GM10266 (cell line): ENCODE results near the gene RABGAP1.

Experiments used
- DNase-seq: peaks from one replicate; pipeline ENCODE4 v3.0.0; 2012; ENCODE audit errors: extremely low spot score
- TF ChIP-seq, protein P1 (sequence below): IDR thresholded peaks from 2 replicates; pipeline ENCODE4 v1.5.1; 2012; ENCODE audit warnings: mild to moderate bottlenecking, low read depth; ENCODE audit not compliant: control insufficient read depth, insufficient read depth; ENCODE audit errors: missing control alignments

The RABGAP1 gene

DNA sequence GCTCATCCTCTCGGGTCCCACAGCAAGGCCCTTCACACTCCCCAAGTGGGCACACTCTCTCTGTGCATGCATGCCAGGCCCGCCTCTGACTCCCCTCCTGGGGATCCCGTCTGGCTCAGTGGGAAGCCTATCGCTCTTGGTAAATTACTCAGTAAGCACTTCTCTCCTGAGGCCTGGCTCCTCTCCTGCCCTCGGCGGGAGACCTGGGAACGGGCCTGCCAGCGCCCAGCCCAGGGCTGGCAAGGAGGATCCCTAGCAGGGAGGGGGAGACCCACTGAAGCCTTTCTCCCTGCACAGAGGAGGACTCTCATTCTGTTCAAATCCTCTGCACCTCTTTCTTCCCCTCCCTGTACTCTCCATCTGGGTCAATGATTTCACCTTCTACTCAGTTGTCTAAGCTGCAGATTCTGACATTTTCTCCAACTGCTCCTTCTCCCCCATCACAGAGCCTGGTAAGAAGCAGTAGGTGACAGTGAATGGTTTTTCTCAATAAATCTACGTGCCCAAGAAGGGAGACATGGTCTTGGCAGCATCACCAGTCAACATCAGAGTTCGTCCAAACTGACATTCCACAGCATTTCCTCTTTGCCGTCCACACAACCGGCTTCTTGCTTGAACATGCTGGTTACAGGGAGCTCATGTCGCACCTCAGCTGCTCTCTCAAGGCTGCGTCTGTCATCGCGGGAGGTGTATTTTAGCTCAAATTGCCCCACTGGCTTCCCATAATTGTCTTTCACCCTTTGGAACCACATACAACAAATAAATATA is 174.5 kb downstream of the RABGAP1 start:
- TF ChIP-seq, protein P1, sequence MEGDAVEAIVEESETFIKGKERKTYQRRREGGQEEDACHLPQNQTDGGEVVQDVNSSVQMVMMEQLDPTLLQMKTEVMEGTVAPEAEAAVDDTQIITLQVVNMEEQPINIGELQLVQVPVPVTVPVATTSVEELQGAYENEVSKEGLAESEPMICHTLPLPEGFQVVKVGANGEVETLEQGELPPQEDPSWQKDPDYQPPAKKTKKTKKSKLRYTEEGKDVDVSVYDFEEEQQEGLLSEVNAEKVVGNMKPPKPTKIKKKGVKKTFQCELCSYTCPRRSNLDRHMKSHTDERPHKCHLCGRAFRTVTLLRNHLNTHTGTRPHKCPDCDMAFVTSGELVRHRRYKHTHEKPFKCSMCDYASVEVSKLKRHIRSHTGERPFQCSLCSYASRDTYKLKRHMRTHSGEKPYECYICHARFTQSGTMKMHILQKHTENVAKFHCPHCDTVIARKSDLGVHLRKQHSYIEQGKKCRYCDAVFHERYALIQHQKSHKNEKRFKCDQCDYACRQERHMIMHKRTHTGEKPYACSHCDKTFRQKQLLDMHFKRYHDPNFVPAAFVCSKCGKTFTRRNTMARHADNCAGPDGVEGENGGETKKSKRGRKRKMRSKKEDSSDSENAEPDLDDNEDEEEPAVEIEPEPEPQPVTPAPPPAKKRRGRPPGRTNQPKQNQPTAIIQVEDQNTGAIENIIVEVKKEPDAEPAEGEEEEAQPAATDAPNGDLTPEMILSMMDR = no peak
- no peak for DNase-seq

GRCh38 chr9:123116036-123116435 is 175.2 kb downstream of the RABGAP1 start:
- DNase-seq = no peak
- TF ChIP-seq, protein P1 = no peak

DNA sequence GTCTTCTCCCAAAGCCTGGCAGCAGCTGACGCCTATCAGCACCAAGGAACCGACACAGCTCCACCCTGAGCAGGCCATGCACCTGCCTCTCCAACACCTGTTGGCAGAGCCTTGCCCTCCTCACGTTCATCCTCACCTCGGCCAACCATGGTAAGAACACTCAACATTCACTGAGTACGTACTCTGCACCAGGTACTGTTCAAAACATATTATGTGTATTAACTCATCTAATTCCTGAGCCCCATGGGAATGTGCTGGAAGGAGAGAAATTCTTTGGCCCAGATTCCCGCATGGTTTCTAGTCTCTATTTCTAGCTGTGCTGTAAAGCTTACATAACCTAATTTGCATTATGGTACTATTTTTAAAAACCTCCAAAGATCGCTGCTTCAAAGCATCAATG is 178.7 kb downstream of the RABGAP1 start:
- no peak for DNase-seq
- TF ChIP-seq, protein P1 = no peak

DNA sequence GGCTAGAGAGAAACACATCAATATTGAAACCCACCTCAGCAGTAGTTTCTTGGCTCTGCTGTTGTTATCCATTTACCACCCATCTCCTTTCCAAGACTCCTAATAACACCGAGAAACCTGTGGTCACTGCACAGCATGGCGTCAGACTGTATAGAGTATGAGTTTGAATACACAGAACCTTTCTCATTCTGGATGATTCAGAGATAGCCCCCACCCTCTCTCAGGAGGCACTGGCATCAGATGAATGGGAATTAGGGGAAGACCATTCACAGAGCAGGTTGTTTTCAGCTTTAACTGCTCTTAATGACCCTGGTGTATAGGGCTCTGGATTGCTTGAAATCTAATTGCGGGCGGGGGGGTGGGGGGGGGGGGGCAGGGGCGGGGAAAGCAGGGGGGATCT is 179.3 kb downstream of the RABGAP1 start:
- no peak for DNase-seq
- TF ChIP-seq, protein P1 = no peak

DNA sequence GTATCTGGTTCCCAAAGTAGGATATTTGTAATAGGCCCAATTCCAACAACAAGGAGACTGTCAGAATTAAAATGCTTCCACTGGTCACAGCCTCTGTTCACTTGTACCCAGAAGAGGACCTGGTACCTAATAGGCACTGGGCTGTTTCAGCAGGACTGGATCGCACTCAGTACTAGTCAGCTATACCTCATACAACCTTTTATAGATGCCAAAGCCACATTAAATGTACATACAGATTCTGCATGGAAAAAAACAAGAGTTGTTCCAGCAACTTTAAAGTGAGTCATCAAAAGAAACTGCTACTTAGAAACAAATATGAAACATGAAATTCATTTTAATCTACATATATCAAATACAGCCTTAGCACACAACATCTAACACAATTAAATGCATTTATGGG is 180.1 kb downstream of the RABGAP1 start:
- TF ChIP-seq, protein P1 = no peak
- no peak for DNase-seq

DNA sequence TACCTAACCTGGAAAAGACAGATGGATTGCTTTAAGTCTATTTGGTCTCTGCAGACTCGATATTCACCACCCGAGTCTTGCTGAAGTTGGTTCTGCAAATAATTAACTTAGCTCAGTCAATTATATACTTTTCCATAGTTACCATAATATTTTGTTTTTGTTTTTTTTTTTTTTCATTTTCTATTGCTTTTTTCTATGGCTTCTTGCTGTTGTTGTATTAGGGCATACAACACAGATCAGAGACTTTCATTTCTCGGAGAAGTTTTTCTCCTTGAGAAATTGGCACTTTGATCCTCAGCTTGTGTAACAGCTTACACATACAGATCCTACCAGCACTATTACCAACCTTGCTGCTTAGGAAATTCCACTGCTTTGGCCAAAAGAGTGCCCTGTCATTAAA is 180.6 kb downstream of the RABGAP1 start:
- TF ChIP-seq, protein P1 = no peak
- no peak for DNase-seq

DNA sequence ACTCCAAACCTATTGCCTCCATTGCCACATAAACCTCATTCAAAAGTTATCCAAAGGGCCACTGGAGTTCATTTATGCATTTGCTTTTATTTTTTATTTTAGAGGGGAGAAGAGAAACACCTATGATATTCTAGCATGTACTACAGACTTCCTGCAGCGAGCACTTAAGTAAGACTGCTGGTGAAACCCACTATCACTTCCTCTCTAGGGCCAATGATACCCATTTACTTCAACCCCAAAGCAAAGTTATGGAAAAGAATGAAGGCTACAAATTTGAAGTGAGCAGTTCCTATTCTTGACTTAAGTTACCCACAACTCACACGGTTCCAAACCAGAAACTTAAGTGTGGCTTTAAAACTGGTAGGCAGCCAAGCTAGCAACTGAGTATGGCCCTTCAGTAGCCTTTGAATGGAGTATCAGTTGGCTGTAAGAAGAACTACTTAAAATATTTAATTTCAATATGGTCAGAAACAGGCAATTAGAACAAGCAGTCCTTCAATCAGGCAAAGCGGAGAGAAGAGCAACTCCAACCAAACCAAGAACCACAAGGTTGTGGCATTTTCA is 186.8 kb downstream of the RABGAP1 start:
- DNase-seq = no peak
- TF ChIP-seq, protein P1 = no peak
